Panc1 (cell line): ENCODE data around the gene MGMT.

ENCODE experiments used
- CTCF ChIP-seq: fragments of 450-650 bp; IDR thresholded peaks from 2 replicates; pipeline ENCODE4 v1.5.1; 2017; ENCODE audit warnings: mild to moderate bottlenecking
- POLR2AphosphoS5 ChIP-seq: IDR thresholded peaks from 2 replicates; pipeline ENCODE4 v1.6.1; 2012; ENCODE audit warnings: mild to moderate bottlenecking, low read depth, low read length, moderate library complexity
- SIN3A ChIP-seq: IDR thresholded peaks from 2 replicates; pipeline ENCODE4 v1.6.1; 2012; ENCODE audit warnings: low read depth, mild to moderate bottlenecking, low read length, moderate library complexity, borderline replicate concordance; ENCODE audit not compliant: insufficient read depth

- no peak for TF ChIP-seq CTCF
- TF ChIP-seq POLR2AphosphoS5: no peak
- TF ChIP-seq SIN3A: no peak
These were observed 10.0 kb downstream of the MGMT start for GRCh38 chr10:129477051-129477450.
